ENCODE data around the gene PTPRR.

The PTPRR gene

GRCh38 chr12:70831543-70831942, 89.0 kb downstream of the PTPRR start:
- ChIA-PET POLR2A (interaction anchor here (0.6 kb wide), 1 partner anchor 10 kb away, joined by 3 read pairs; no protein-coding TSS in a partner anchor), CTCF (interaction anchor here (1.0 to 4.1 kb wide), 4 partner anchors 12 to 99 kb away, joined by 3 to 13 read pairs (median 4); no protein-coding TSS in a partner anchor)
- DNase-seq (ENCODE audit: low read depth, low spot score), result no peak
- H3K4me3 ChIP-seq (ENCODE audit: low read depth, low read length), result no peak overlapping the region
- no peak for TF ChIP-seq CTCF (IDR thresholded peaks at IDR 0.05; ENCODE audit: insufficient read depth, low read length, missing control alignments)

- DNase-seq (ENCODE audit: low read depth, low spot score), result no peak
- ChIA-PET POLR2A (no interaction called here), CTCF (interaction anchor here (1.0 to 4.1 kb wide), 3 partner anchors 11 to 19 kb away, joined by 3 to 13 read pairs (median 6); no protein-coding TSS in a partner anchor)
- TF ChIP-seq CTCF (IDR thresholded peaks at IDR 0.05; ENCODE audit: insufficient read depth, low read length, missing control alignments), result no peak
- no peak overlapping the region for H3K4me3 ChIP-seq (ENCODE audit: low read depth, low read length)
Measured at GRCh38 chr12:70830221-70831061, 90.1 kb downstream of the PTPRR start.

DNA sequence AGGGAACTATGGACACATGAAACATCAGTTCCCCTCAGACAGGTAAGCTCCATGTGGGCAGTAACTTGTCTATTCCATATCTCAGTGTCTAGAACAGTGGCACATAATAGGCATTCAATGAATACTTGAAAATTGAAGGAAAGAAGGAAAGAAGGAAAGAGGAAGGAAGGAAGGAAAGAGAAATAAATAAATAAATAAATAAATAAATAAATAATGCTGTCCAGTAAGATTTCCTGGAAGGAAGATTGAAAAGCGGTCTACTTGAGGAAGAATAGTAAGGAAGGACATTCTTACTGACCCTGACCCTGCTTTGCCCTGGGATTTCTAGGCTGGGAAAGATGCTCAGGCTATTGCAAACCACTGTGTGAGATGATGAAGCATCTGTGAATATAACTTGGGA, 91.5 kb downstream of the PTPRR start:
- DNase-seq (ENCODE audit: low read depth, low spot score), result no peak
- H3K4me3 ChIP-seq (ENCODE audit: low read depth, low read length), result no peak overlapping the region
- no peak for TF ChIP-seq CTCF (IDR thresholded peaks at IDR 0.05; ENCODE audit: insufficient read depth, low read length, missing control alignments)
- CTCF ChIA-PET, result interaction anchor here (4.1 kb wide), 1 partner anchor 20 kb away, joined by 13 read pairs; no protein-coding TSS in a partner anchor
- POLR2A ChIA-PET, result no interaction called here

GRCh38 chr12:70828351-70828750, 92.2 kb downstream of the PTPRR start:
- POLR2A ChIA-PET, result no interaction called here
- H3K4me3 ChIP-seq (ENCODE audit: low read depth, low read length), result no peak overlapping the region
- DNase-seq (ENCODE audit: low read depth, low spot score), result peak; percentile 84
- CTCF ChIA-PET, result interaction anchor here (4.1 kb wide), 1 partner anchor 21 kb away, joined by 13 read pairs; no protein-coding TSS in a partner anchor
- TF ChIP-seq CTCF (IDR thresholded peaks at IDR 0.05; ENCODE audit: insufficient read depth, low read length, missing control alignments), result no peak

DNA sequence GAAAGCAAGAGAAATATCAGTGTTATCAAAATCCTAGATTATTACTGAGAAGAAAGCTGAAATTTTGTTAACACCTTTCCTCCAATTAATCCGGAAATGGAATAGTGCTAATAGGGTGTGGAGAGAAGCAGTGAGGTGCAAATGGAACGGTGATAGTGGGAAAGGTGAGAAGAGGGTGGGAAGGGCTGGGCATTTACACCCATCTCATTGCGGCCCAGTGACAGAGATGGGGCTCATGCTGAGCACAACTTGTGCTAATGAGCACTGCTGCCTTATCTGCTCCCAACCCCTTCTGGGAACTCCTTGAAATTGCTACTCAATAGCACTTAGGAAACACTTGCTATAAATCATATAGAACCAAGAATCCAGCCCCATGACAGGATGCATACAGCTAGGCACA, 94.4 kb downstream of the PTPRR start:
- no peak overlapping the region for H3K4me3 ChIP-seq (ENCODE audit: low read depth, low read length)
- TF ChIP-seq CTCF (IDR thresholded peaks at IDR 0.05; ENCODE audit: insufficient read depth, low read length, missing control alignments), result no peak
- CTCF ChIA-PET, result no interaction called here
- POLR2A ChIA-PET, result no interaction called here
- no peak for DNase-seq (ENCODE audit: low read depth, low spot score)

DNA sequence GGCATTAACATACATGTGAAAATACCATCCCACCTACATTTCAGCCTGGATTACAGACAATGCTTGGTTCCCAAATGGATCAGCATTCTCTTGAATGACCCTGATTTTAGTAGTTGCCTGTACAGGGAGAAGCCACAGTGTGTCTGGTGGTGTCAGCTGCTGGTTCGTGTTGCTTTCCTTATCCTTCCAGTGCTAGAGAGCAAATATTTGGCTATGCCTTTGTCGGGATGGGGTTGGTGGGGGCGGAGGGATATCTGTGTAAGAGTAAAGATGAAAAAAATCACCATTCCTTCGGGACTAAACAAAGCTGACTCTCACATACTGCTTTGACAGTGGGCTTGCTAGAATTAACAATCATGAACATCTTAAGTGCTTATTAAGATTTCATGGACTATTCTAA, 96.0 kb downstream of the PTPRR start:
- no peak for DNase-seq (ENCODE audit: low read depth, low spot score)
- no peak for TF ChIP-seq CTCF (IDR thresholded peaks at IDR 0.05; ENCODE audit: insufficient read depth, low read length, missing control alignments)
- POLR2A ChIA-PET, result no interaction called here
- CTCF ChIA-PET, result interaction anchor here (1.5 kb wide), 1 partner anchor 19 kb away, joined by 3 read pairs; no protein-coding TSS in a partner anchor
- no peak overlapping the region for H3K4me3 ChIP-seq (ENCODE audit: low read depth, low read length)
